Prostate gland (tissue), 2 donors: ENCODE measurements around the gene ZNF653.

Experiments
- POLR2A ChIP-seq: fragments of 450-650 bp; IDR thresholded peaks from one replicate; pipeline ENCODE4 v1.6.1; 2016; ENCODE audit warnings: antibody characterized with exemption, mild to moderate bottlenecking
- POLR2AphosphoS5 ChIP-seq: sonication (generic); formaldehyde crosslinking; IDR thresholded peaks from one replicate; pipeline ENCODE4 v1.6.1; 2017; ENCODE audit warnings: antibody characterized with exemption
- TF ChIP-seq, protein P1 (sequence below), 4 experiments: fragments of 200-600 bp in 2 of 4; fragments of 450-650 bp in 2 of 4; sonication (generic) in 2 of 4; IDR thresholded peaks; 1 replicate in 3 of 4; 2 replicates in 1 of 4; pipeline ENCODE4 v1.5.1; 2016 to 2019; ENCODE audit warnings: antibody characterized with exemption in 4 of 4, mild to moderate bottlenecking in 2 of 4, moderate library complexity in 2 of 4

DNA sequence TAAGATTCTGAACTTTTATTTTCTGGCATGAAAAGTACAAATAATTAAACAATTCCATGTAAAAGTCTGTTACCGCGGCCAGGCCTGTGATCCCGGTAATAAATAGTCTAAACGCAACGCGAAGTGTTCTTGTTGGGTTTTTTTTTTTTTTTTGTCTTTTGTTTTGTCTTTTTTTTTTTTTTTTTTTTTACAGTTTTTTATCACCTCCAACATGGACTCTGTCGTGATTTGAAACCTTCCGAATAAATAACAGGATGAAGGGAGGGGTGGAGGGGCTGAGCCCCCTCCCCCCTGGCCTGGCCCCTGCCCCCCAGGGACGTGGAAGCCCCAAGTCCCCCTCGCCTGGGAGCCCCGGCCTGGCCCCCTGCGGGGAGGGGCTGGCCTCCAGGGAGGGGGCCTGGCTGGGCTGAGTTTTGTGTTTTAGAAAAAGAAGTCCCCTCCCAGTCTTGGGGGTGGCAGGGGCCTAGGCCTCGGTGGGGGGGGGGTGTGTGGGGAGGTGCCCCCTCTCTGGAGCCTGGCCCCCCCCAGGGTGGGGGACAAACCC lies 54.2 kb downstream of the ZNF653 start:
- TF ChIP-seq POLR2AphosphoS5 (no peak), POLR2A (no peak)
- TF ChIP-seq, protein P1, sequence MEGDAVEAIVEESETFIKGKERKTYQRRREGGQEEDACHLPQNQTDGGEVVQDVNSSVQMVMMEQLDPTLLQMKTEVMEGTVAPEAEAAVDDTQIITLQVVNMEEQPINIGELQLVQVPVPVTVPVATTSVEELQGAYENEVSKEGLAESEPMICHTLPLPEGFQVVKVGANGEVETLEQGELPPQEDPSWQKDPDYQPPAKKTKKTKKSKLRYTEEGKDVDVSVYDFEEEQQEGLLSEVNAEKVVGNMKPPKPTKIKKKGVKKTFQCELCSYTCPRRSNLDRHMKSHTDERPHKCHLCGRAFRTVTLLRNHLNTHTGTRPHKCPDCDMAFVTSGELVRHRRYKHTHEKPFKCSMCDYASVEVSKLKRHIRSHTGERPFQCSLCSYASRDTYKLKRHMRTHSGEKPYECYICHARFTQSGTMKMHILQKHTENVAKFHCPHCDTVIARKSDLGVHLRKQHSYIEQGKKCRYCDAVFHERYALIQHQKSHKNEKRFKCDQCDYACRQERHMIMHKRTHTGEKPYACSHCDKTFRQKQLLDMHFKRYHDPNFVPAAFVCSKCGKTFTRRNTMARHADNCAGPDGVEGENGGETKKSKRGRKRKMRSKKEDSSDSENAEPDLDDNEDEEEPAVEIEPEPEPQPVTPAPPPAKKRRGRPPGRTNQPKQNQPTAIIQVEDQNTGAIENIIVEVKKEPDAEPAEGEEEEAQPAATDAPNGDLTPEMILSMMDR (IDR thresholded peaks at IDR 0.05): no peak
